ENCODE results near the gene CCDC27. TPM values are rescaled to one million over a fixed set of nuclear protein-coding genes. Genes with fewer than 3 reads are reported as not detected.

CCDC27 gene
- total RNA-seq, 1 donor from 2014 or later = not detected

- Mint-ChIP-seq H3K4me3 (ENCODE audit: low read depth) (no peak overlapping the region), H3K9me3 (ENCODE audit: low read depth) (no peaks in the 10 kb centered on the region), H3K36me3 (ENCODE audit: insufficient read depth) (no peaks in the 10 kb centered on the region), H3K27me3 (peaks cover 7% of the 10 kb centered on the region), H3K27ac (no peak overlapping the region), H3K4me1 (ENCODE audit: low read depth) (no peaks in the 10 kb centered on the region)
- TF ChIP-seq, protein P1, sequence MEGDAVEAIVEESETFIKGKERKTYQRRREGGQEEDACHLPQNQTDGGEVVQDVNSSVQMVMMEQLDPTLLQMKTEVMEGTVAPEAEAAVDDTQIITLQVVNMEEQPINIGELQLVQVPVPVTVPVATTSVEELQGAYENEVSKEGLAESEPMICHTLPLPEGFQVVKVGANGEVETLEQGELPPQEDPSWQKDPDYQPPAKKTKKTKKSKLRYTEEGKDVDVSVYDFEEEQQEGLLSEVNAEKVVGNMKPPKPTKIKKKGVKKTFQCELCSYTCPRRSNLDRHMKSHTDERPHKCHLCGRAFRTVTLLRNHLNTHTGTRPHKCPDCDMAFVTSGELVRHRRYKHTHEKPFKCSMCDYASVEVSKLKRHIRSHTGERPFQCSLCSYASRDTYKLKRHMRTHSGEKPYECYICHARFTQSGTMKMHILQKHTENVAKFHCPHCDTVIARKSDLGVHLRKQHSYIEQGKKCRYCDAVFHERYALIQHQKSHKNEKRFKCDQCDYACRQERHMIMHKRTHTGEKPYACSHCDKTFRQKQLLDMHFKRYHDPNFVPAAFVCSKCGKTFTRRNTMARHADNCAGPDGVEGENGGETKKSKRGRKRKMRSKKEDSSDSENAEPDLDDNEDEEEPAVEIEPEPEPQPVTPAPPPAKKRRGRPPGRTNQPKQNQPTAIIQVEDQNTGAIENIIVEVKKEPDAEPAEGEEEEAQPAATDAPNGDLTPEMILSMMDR (IDR thresholded peaks at IDR 0.05; ENCODE audit: unreplicated experiment) = no peak
- DNase-seq (ENCODE audit: low spot score, unreplicated experiment) = no peak
These were observed 20.4 kb upstream of the CCDC27 start for GRCh38 chr1:3731583-3732433.

- peaks cover 7% of the 10 kb centered on the region for H3K27me3 Mint-ChIP-seq
- peaks cover 3% of the 10 kb centered on the region for H3K36me3 Mint-ChIP-seq (ENCODE audit: insufficient read depth)
- TF ChIP-seq, protein P1 (IDR thresholded peaks at IDR 0.05; ENCODE audit: unreplicated experiment) = no peak
- H3K4me1 Mint-ChIP-seq (ENCODE audit: low read depth) = no peaks in the 10 kb centered on the region
- H3K4me3 Mint-ChIP-seq (ENCODE audit: low read depth) = no peak overlapping the region
- no peak for DNase-seq (ENCODE audit: low spot score, unreplicated experiment)
- H3K9me3 Mint-ChIP-seq (ENCODE audit: low read depth) = no peaks in the 10 kb centered on the region
- no peak overlapping the region for H3K27ac Mint-ChIP-seq
These were observed 19.7 kb upstream of the CCDC27 start for GRCh38 chr1:3732434-3733093.

DNA sequence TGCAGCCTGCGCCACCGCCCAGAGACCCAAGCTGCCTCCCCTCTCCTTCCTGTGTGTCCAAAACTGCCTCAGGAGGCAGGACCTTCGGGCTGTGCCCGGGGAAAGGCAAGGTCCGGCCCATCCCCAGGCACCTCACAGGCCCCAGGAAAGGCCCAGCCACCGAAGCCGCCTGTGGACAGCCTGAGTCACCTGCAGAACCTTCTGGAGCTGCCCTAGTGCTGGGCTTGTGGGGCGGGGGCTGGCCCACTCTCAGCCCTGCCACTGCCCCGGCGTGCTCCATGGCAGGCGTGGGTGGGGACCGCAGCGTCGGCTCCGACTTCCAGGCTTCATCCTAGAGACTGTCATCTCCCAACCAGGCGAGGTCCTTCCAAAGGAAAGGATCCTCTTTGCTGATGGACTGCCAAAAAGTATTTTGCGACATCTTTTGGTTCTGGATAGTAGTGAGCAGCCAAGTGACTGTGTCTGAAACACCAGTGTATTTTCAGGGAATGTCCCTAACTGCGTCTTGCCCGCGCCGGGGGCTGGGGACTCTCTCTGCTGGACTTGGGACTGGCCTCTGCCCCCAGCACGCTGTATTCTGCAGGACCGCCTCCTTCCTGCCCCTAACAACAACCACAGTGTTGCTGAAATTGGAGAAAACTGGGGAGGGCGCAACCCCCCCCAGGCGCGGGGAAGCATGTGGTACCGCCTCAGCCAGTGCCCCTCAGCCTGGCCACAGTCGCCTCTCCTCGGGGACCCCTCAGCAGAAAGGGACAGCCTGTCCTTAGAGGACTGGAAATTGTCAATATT lies 19.0 kb upstream of the CCDC27 start:
- Mint-ChIP-seq H3K27me3 (peaks cover 7% of the 10 kb centered on the region), H3K36me3 (ENCODE audit: insufficient read depth) (peaks cover 8% of the 10 kb centered on the region), H3K4me3 (ENCODE audit: low read depth) (no peak overlapping the region), H3K9me3 (ENCODE audit: low read depth) (no peaks in the 10 kb centered on the region), H3K4me1 (ENCODE audit: low read depth) (no peaks in the 10 kb centered on the region), H3K27ac (no peak overlapping the region)
- DNase-seq (ENCODE audit: low spot score, unreplicated experiment) = no peak
- TF ChIP-seq, protein P1 (IDR thresholded peaks at IDR 0.05; ENCODE audit: unreplicated experiment) = no peak

GRCh38 chr1:3733883-3734589 lies 18.2 kb upstream of the CCDC27 start:
- Mint-ChIP-seq H3K27ac (no peak overlapping the region), H3K4me1 (ENCODE audit: low read depth) (no peaks in the 10 kb centered on the region), H3K36me3 (ENCODE audit: insufficient read depth) (peaks cover 8% of the 10 kb centered on the region), H3K4me3 (ENCODE audit: low read depth) (no peak overlapping the region), H3K27me3 (peaks cover 1% of the 10 kb centered on the region), H3K9me3 (ENCODE audit: low read depth) (no peaks in the 10 kb centered on the region)
- DNase-seq (ENCODE audit: low spot score, unreplicated experiment) = no peak
- TF ChIP-seq, protein P1 (IDR thresholded peaks at IDR 0.05; ENCODE audit: unreplicated experiment) = no peak

Data from progenitor cell of endocrine pancreas (in vitro differentiated cells).